Thymus (tissue), 11 donors: Measurements from ENCODE around the gene KATNA1. TPM values are rescaled to one million over a fixed set of nuclear protein-coding genes. Genes with fewer than 3 reads are reported as not detected.
A peak's percentile ranks its signal among the peaks of the same experiment; 100 is the strongest.

Source experiments
- DNase-seq, 9 donors: peaks; one replicate each; pipeline ENCODE4 v3.0.0-alpha.2; 2013; ENCODE audit warnings: low spot score in 9 of 9, low read depth in 6 of 9, missing footprints in 1 of 9
- H3K27ac ChIP-seq, 2 donors: one replicate each; pipeline ENCODE4 v1.5.1; 2013; ENCODE audit warnings: control low read depth in 1 of 2, low read depth in 1 of 2, low read length in 1 of 2, mild to moderate bottlenecking in 1 of 2, moderate library complexity in 1 of 2
- H3K27me3 ChIP-seq, 2 donors: one replicate each; pipeline ENCODE4 v1.5.1; 2013; ENCODE audit warnings: low read length in 1 of 2; ENCODE audit not compliant: control insufficient read depth in 2 of 2, insufficient read depth in 1 of 2
- H3K36me3 ChIP-seq, 2 donors: one replicate each; pipeline ENCODE4 v1.5.1; 2013; ENCODE audit warnings: low read length in 1 of 2, mild to moderate bottlenecking in 1 of 2, moderate library complexity in 1 of 2; ENCODE audit not compliant: control insufficient read depth in 2 of 2, insufficient read depth in 2 of 2
- H3K4me1 ChIP-seq, 2 donors: one replicate each; pipeline ENCODE4 v1.5.1; 2013; ENCODE audit warnings: low read length in 2 of 2; ENCODE audit not compliant: control insufficient read depth in 2 of 2, insufficient read depth in 2 of 2
- H3K4me3 ChIP-seq, 2 donors: one replicate each; pipeline ENCODE4 v1.5.1; 2013; ENCODE audit warnings: low read length in 2 of 2, control low read depth in 1 of 2, mild to moderate bottlenecking in 1 of 2
- H3K9me3 ChIP-seq, 2 donors: one replicate each; pipeline ENCODE4 v1.5.1; 2013; ENCODE audit warnings: low read length in 1 of 2, mild to moderate bottlenecking in 1 of 2; ENCODE audit not compliant: control insufficient read depth in 2 of 2, insufficient read depth in 1 of 2
- WGBS: extraction: QIAGEN DNeasy Blood & Tissue Kit; methylation state at CpG from one replicate; pipeline ENCODE4 v1.1.7; 2013; 5-methylcytosine and 5-hydroxymethylcytosine counted together
- polyA plus RNA-seq: library from polyadenylated mRNA; stranded (reverse); fragments of 200-250 nt; gene quantifications from one replicate; pipeline ENCODE4 v1.2.3, GENCODE V29; 2013
- total RNA-seq: library from RNA; stranded (reverse); fragments of 120-200 nt; gene quantifications from one replicate; pipeline ENCODE4 v1.2.4, GENCODE V29; 2013
- donor health status: healthy.

Gene KATNA1
- total and polyA plus RNA-seq, 2 donors = 23.3 to 24.0 TPM

- no peak for DNase-seq
- no peaks in the 10 kb centered on the region for H3K36me3 ChIP-seq
- WGBS = 95% methylated on average over 5 of the region's 5 CpGs
- H3K4me1 ChIP-seq = peaks cover 5 to 14% of the 10 kb centered on the region in 2 donors
- peaks cover 0 to 6% of the 10 kb centered on the region in 2 donors for H3K27me3 ChIP-seq
- no peak overlapping the region for H3K4me3 ChIP-seq
- no peaks in the 10 kb centered on the region for H3K9me3 ChIP-seq
- H3K27ac ChIP-seq = no peak overlapping the region
These were observed 85.1 kb downstream of the KATNA1 start for GRCh38 chr6:149563203-149563927.

- Histone ChIP-seq H3K27ac (no peak overlapping the region), H3K4me3 (no peak overlapping the region), H3K4me1 (peaks cover 2 to 3% of the 10 kb centered on the region in 2 donors), H3K27me3 (peaks cover 0 to 9% of the 10 kb centered on the region in 2 donors), H3K9me3 (no peaks in the 10 kb centered on the region), H3K36me3 (no peaks in the 10 kb centered on the region)
- DNase-seq = peak in 2 of 9 donors; percentile 16 to 25
- 87% methylated on average over 3 of the region's 3 CpGs for WGBS
These were observed 87.8 kb downstream of the KATNA1 start for GRCh38 chr6:149560736-149561135.

DNA sequence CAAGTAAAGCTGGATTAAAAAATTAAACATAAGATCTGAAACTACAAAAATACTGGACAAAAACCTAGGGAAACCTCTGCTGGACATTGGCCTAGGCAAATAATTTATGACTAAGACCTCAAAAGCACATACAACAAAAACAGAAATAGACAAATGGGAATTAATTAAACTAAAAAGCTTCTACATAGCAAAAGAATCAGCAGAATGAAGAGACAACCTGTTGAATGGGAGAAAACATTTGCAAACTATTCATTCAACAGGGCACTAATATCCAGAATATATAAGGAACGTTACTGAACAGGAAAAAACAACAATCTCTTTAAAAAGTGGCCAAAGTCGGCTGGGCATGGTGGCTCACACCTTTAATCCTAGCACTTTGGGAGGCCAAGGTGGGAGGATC, 89.1 kb downstream of the KATNA1 start:
- no peak overlapping the region for H3K4me3 ChIP-seq
- peaks cover 0 to 9% of the 10 kb centered on the region in 2 donors for H3K27me3 ChIP-seq
- 88% methylated on average over 2 of the region's 2 CpGs for whole genome bisulfite sequencing
- no peak overlapping the region for H3K27ac ChIP-seq
- H3K36me3 ChIP-seq = no peaks in the 10 kb centered on the region
- H3K4me1 ChIP-seq = no peaks in the 10 kb centered on the region
- H3K9me3 ChIP-seq = no peaks in the 10 kb centered on the region
- no peak for DNase-seq

GRCh38 chr6:149558029-149558428, 90.5 kb downstream of the KATNA1 start:
- no peaks in the 10 kb centered on the region for H3K9me3 ChIP-seq
- H3K36me3 ChIP-seq = no peaks in the 10 kb centered on the region
- H3K4me3 ChIP-seq = no peak overlapping the region
- H3K27me3 ChIP-seq = peaks cover 0 to 9% of the 10 kb centered on the region in 2 donors
- DNase-seq = no peak
- H3K27ac ChIP-seq = no peak overlapping the region
- no peaks in the 10 kb centered on the region for H3K4me1 ChIP-seq

DNA sequence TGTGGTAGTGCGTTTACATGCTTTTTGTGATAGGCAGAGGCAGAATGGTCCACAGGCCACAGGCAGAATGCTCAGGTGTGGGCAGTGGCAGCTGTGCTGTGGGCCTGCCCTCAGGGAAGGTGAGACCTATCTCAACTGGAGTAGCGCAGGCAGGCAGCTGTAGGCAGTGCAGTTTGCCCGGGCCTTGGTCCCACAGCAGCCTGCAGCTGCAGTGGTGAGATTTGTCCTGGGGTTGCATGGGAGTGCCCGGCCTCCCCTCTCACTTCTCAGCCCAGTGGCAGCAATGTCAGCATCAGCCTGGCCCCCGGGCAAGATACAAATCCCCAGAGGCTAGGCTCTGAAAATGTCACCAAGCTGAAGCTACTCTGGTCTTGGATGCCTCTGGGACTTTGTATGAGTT, 96.6 kb downstream of the KATNA1 start:
- H3K9me3 ChIP-seq = no peaks in the 10 kb centered on the region
- no peak overlapping the region for H3K4me3 ChIP-seq
- no peaks in the 10 kb centered on the region for H3K27me3 ChIP-seq
- 95% methylated on average over 5 of the region's 5 CpGs for WGBS
- H3K4me1 ChIP-seq = no peaks in the 10 kb centered on the region
- no peaks in the 10 kb centered on the region for H3K36me3 ChIP-seq
- no peak overlapping the region for H3K27ac ChIP-seq
- no peak for DNase-seq

DNA sequence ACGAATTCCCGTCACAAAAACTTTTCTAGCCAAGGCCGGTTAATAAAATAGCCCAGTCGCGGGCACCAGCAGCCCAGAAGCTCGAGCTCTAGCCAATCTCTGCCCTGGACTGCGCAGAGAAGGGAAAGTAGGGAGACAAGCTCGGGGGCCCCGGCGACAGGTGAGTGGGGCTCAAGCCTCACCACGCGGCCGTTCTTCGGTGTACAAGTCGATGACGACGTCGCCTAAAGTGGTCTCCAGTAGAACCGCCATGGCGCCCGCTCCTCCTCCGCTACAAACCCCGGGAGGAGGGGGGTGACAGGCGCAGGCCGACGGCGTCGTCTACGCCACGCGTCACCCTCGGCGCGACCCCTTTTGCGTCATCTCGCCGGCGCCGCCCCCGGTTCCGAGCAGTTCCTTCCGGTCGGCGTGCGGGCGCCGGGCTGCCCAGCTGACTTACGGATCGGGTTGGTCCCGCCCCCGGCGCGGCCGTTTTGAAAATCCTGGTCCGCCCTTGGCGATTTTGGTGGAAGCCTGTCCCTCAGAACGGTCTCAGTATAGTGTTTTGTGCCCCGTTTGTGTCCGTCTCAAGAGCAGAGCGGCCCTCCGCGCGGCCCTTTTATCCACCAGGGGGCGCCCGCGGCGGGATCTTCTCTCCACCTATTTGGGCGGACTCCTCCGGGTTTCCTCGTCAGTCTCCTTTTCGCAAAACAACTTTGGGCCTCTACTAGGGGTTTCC, 102.6 kb downstream of the KATNA1 start, which contains the start of gene PPIL4:
Gene PPIL4, minus strand, starts transcription at position 290 of the 718 bp plus-strand sequence. Its CDS starts 38 bp downstream, at position 252.
- Histone ChIP-seq H3K36me3 (no peaks in the 10 kb centered on the region), H3K9me3 (peaks cover 0 to 4% of the 10 kb centered on the region in 2 donors), H3K27ac (peak within 1 kb of the TSS; percentile 91 to 96), H3K4me3 (peak within 1 kb of the TSS; percentile 85 to 98), H3K27me3 (no peaks in the 10 kb centered on the region), H3K4me1 (peaks cover 13 to 18% of the 10 kb centered on the region in 2 donors)
- DNase-seq = peak; percentile 83 to 97 (median 93)
- WGBS = under 1% methylated on average over 71 of the region's 71 CpGs

GRCh38 chr6:149545258-149545753, 103.2 kb downstream of the KATNA1 start:
- peak; percentile 38 to 82 (median 55) for DNase-seq
- peaks cover 13 to 18% of the 10 kb centered on the region in 2 donors for H3K4me1 ChIP-seq
- under 1% methylated on average over 16 of the region's 16 CpGs for WGBS
- peak overlapping the region; percentile 85 to 98 for H3K4me3 ChIP-seq
- peak overlapping the region; percentile 91 to 96 for H3K27ac ChIP-seq
- H3K27me3 ChIP-seq = no peaks in the 10 kb centered on the region
- peaks cover 0 to 4% of the 10 kb centered on the region in 2 donors for H3K9me3 ChIP-seq
- H3K36me3 ChIP-seq = peaks cover 0 to 6% of the 10 kb centered on the region in 2 donors
